Spleen (tissue), 11 donors: ENCODE measurements around the gene ERI3. TPM values are rescaled to one million over a fixed set of nuclear protein-coding genes. Genes with fewer than 3 reads are reported as not detected.

ENCODE experiments used
- DNase-seq: peaks from one replicate; pipeline ENCODE4 v3.0.0-alpha.2; 2020
- H3K27ac ChIP-seq, 8 donors: fragments of 200-600 bp; sonication (generic) in 7 of 8; 1 replicate in 4 of 8; 2 replicates in 4 of 8; pipeline versions ENCODE4 v1.5.0 to v1.8.0; 2016 to 2021; ENCODE audit warnings: inconsistent platforms in 4 of 8, mild to moderate bottlenecking in 4 of 8, moderate library complexity in 1 of 8
- H3K27me3 ChIP-seq, 7 donors: fragments of 200-600 bp; sonication (generic) in 6 of 7; replicated peaks in 1 of 7; 1 replicate in 4 of 7; 2 replicates in 3 of 7; pipeline versions ENCODE4 v1.5.0 to v1.8.0; 2016 to 2021; ENCODE audit warnings: inconsistent platforms in 3 of 7, mild to moderate bottlenecking in 1 of 7
- H3K36me3 ChIP-seq, 6 donors: fragments of 200-600 bp; sonication (generic) in 5 of 6; 1 replicate in 4 of 6; 2 replicates in 2 of 6; pipeline versions ENCODE4 v1.5.0 to v1.8.0; 2016 to 2021; ENCODE audit warnings: inconsistent platforms in 2 of 6
- H3K4me1 ChIP-seq, 6 donors: fragments of 200-600 bp; sonication (generic) in 5 of 6; 1 replicate in 3 of 6; 2 replicates in 3 of 6; pipeline versions ENCODE4 v1.5.0 to v1.8.0; 2016 to 2021; ENCODE audit warnings: inconsistent platforms in 3 of 6
- H3K4me3 ChIP-seq, 8 donors: fragments of 200-600 bp; sonication (generic) in 7 of 8; 1 replicate in 4 of 8; 2 replicates in 4 of 8; pipeline versions ENCODE4 v1.5.0 to v1.8.0; 2016 to 2021; ENCODE audit warnings: inconsistent platforms in 4 of 8, mild to moderate bottlenecking in 4 of 8, moderate library complexity in 2 of 8
- H3K9me3 ChIP-seq, 8 donors: fragments of 200-600 bp; sonication (generic) in 7 of 8; 1 replicate in 4 of 8; 2 replicates in 4 of 8; pipeline versions ENCODE4 v1.5.0 to v1.8.0; 2016 to 2021; ENCODE audit warnings: inconsistent platforms in 4 of 8
- CTCF ChIP-seq, 11 experiments: fragments of 200-600 bp in 7 of 11; fragments of 450-650 bp in 4 of 11; sonication (generic) in 4 of 11; IDR thresholded peaks in 8 of 11; conservative IDR thresholded peaks in 3 of 11; 1 replicate in 7 of 11; 2 replicates in 4 of 11; pipeline versions ENCODE4 v1.4.0 to v1.8.0; 2016 to 2021; ENCODE audit warnings: antibody characterized with exemption in 11 of 11, inconsistent platforms in 4 of 11, mild to moderate bottlenecking in 1 of 11
- POLR2A ChIP-seq, 3 donors: fragments of 450-650 bp; IDR thresholded peaks; one replicate each; pipeline ENCODE4 v1.5.1; 2017; ENCODE audit warnings: antibody characterized with exemption in 3 of 3, mild to moderate bottlenecking in 1 of 3
- POLR2AphosphoS5 ChIP-seq, 3 donors: sonication (generic); formaldehyde crosslinking; IDR thresholded peaks; one replicate each; pipeline ENCODE4 v1.5.1; 2017; ENCODE audit warnings: antibody characterized with exemption in 3 of 3
- WGBS, 5 donors: extraction: QIAGEN DNeasy Blood & Tissue Kit in 3 of 5; methylation state at CpG; one replicate each; pipeline versions ENCODE4 v1.1.5 to v1.1.7; 2013 to 2018; 5-methylcytosine and 5-hydroxymethylcytosine counted together
- intact Hi-C: fragments of 100-400 bp; cut with DNase I; formaldehyde crosslinking; loops from one replicate; pipeline ENCODE4 v1.15.0; 2023; ENCODE audit warnings: low total_unique reads
- polyA plus RNA-seq, 3 donors: library from polyadenylated mRNA; stranded (reverse); fragments of 200-250 nt; gene quantifications; one replicate each; pipeline ENCODE4 v1.2.1, GENCODE V29; 2013
- total RNA-seq, 7 donors: library from RNA; depleted of rRNA in 3 of 7; stranded (reverse); fragments of >200 nt in 3 of 7; fragmentation: NEBNext Ultra II Directional in 4 of 7; extraction: Animal tissue kit (Norgen Biotek cat#: 25700) in 4 of 7; gene quantifications; one replicate each; pipeline versions ENCODE4 v1.1.0 to v1.2.1, GENCODE V29; 2016 to 2021
- donor health status: healthy with polysubstance abuse.
- donor health status: DM: no; HTN: no; CAD: no; lungs with moderate emphysema.
- donor health status: DM: no; HTN: no; CAD: no.
- donor health status: Bipolar disorder and iron deficiency.
- donor health status: healthy.
- donor health status: DM: no; HTN: no; CAD: no.
- donor health status: DM: yes; HTN: yes; CAD: no.

Gene ERI3
- total and polyA plus RNA-seq, 10 donors = 20.1 to 41.1 (median 27.3) TPM

GRCh38 chr1:44229435-44230167 lies 125.5 kb downstream of the ERI3 start:
- DNase-seq = peak; percentile 54

GRCh38 chr1:44228218-44228617 lies 126.8 kb downstream of the ERI3 start:
- no peak for TF ChIP-seq CTCF (IDR thresholded peaks at IDR 0.05 in 8 of 11, conservative IDR thresholded peaks at IDR 0.05 in 3 of 11)
- no peak for TF ChIP-seq POLR2A (IDR thresholded peaks at IDR 0.05)
- TF ChIP-seq POLR2AphosphoS5 (IDR thresholded peaks at IDR 0.05) = no peak
- DNase-seq = no peak
- H3K4me3 ChIP-seq = no peak overlapping the region
- no peaks in the 10 kb centered on the region for H3K27me3 ChIP-seq
- peaks cover 0 to 17% (median 0%) of the 10 kb centered on the region in 6 donors for H3K4me1 ChIP-seq
- peak overlapping the region in 2 of 8 donors; percentile 49 to 74 for H3K27ac ChIP-seq
- WGBS, 5 donors = 96 to 97% (median 97%) methylated on average over 13 of the region's 13 CpGs
- intact Hi-C loops = no loop called here
- H3K9me3 ChIP-seq = no peaks in the 10 kb centered on the region
- H3K36me3 ChIP-seq = peaks cover 0 to 28% (median 0%) of the 10 kb centered on the region in 6 donors

More at GRCh38 chr1:44229435-44230167, 125.5 kb downstream of the ERI3 start:
- TF ChIP-seq POLR2AphosphoS5 (IDR thresholded peaks at IDR 0.05) (no peak), POLR2A (IDR thresholded peaks at IDR 0.05) (no peak), CTCF (IDR thresholded peaks at IDR 0.05 in 8 of 11, conservative IDR thresholded peaks at IDR 0.05 in 3 of 11) (no peak)
- Histone ChIP-seq H3K27me3 (no peaks in the 10 kb centered on the region), H3K9me3 (no peaks in the 10 kb centered on the region), H3K27ac (no peak overlapping the region), H3K4me3 (no peak overlapping the region), H3K4me1 (peaks cover 0 to 14% (median 0%) of the 10 kb centered on the region in 6 donors), H3K36me3 (peaks cover 0 to 33% (median 0%) of the 10 kb centered on the region in 6 donors)
- intact Hi-C loops = no loop called here
- WGBS, 5 donors = 96 to 98% (median 97%) methylated on average over 16 of the region's 16 CpGs

GRCh38 chr1:44227211-44227610 lies 127.8 kb downstream of the ERI3 start:
- no peaks in the 10 kb centered on the region for H3K27me3 ChIP-seq
- intact Hi-C loops = no loop called here
- H3K9me3 ChIP-seq = no peaks in the 10 kb centered on the region
- peak overlapping the region in 3 of 8 donors; percentile 34 to 74 (median 49) for H3K27ac ChIP-seq
- DNase-seq = no peak
- TF ChIP-seq CTCF (IDR thresholded peaks at IDR 0.05 in 8 of 11, conservative IDR thresholded peaks at IDR 0.05 in 3 of 11) (no peak), POLR2AphosphoS5 (IDR thresholded peaks at IDR 0.05) (peak in 1 of 3 donors; percentile 6)
- H3K36me3 ChIP-seq = peaks cover 0 to 30% (median 0%) of the 10 kb centered on the region in 6 donors
- no peak overlapping the region for H3K4me3 ChIP-seq
- peaks cover 0 to 22% (median 0%) of the 10 kb centered on the region in 6 donors for H3K4me1 ChIP-seq
- WGBS, 5 donors = 26 to 81% (median 46%) methylated on average over 1 of the region's 1 CpG

GRCh38 chr1:44225761-44226160 lies 129.3 kb downstream of the ERI3 start:
- Histone ChIP-seq H3K36me3 (peaks cover 0 to 34% (median 13%) of the 10 kb centered on the region in 6 donors), H3K27ac (no peak overlapping the region), H3K4me3 (no peak overlapping the region), H3K9me3 (no peaks in the 10 kb centered on the region), H3K27me3 (no peaks in the 10 kb centered on the region), H3K4me1 (peaks cover 0 to 22% (median under 1%) of the 10 kb centered on the region in 6 donors)
- 95 to 99% (median 97%) methylated on average over 2 of the region's 2 CpGs for WGBS, 5 donors
- intact Hi-C loops = no loop called here
- no peak for TF ChIP-seq POLR2AphosphoS5 (IDR thresholded peaks at IDR 0.05)
- no peak for TF ChIP-seq CTCF (IDR thresholded peaks at IDR 0.05 in 8 of 11, conservative IDR thresholded peaks at IDR 0.05 in 3 of 11)
- TF ChIP-seq POLR2A (IDR thresholded peaks at IDR 0.05) = no peak
- no peak for DNase-seq
